ENCODE measurements around the gene ZNF827. TPM values are rescaled to one million over a fixed set of nuclear protein-coding genes. Genes with fewer than 3 reads are reported as not detected.

The ZNF827 gene
- total and polyA plus RNA-seq, 7 donors, result 1.7 to 15.2 (median 7.3) TPM

- WGBS, 3 donors, result 72 to 91% (median 87%) methylated on average over 2 of the region's 2 CpGs
- intact Hi-C loops (cut with DNase I), result no loop called here
- TF ChIP-seq, protein P1, sequence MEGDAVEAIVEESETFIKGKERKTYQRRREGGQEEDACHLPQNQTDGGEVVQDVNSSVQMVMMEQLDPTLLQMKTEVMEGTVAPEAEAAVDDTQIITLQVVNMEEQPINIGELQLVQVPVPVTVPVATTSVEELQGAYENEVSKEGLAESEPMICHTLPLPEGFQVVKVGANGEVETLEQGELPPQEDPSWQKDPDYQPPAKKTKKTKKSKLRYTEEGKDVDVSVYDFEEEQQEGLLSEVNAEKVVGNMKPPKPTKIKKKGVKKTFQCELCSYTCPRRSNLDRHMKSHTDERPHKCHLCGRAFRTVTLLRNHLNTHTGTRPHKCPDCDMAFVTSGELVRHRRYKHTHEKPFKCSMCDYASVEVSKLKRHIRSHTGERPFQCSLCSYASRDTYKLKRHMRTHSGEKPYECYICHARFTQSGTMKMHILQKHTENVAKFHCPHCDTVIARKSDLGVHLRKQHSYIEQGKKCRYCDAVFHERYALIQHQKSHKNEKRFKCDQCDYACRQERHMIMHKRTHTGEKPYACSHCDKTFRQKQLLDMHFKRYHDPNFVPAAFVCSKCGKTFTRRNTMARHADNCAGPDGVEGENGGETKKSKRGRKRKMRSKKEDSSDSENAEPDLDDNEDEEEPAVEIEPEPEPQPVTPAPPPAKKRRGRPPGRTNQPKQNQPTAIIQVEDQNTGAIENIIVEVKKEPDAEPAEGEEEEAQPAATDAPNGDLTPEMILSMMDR (IDR thresholded peaks at IDR 0.05), result no peak
These were observed 169.1 kb downstream of the ZNF827 start for GRCh38 chr4:145769450-145770037.

GRCh38 chr4:145766273-145766672, 172.3 kb downstream of the ZNF827 start:
- TF ChIP-seq, protein P1 (IDR thresholded peaks at IDR 0.05), result no peak
- no peaks in the 10 kb centered on the region for H3K9me3 ChIP-seq
- peaks cover 5% of the 10 kb centered on the region for H3K4me1 ChIP-seq
- no peak overlapping the region for H3K4me3 ChIP-seq
- 96% methylated on average over 5 of the region's 5 CpGs for WGBS, 3 donors
- intact Hi-C loops (cut with DNase I), result no loop called here
- DNase-seq (no peak), ATAC-seq (no peak)
- peaks cover 4 to 40% of the 10 kb centered on the region in 2 donors for H3K36me3 ChIP-seq (ENCODE audit: insufficient read depth in 1 of 2, low read depth in 1 of 2)
- no peaks in the 10 kb centered on the region for H3K27me3 ChIP-seq (ENCODE audit: insufficient read depth in 3 of 3, low read length in 2 of 3)
- H3K27ac ChIP-seq, result no peak overlapping the region

More at GRCh38 chr4:145769450-145770037, 169.1 kb downstream of the ZNF827 start:
- DNase-seq (no peak), ATAC-seq (peak in 3 of 4 donors; percentile 58 to 80 (median 61))
- H3K4me3 ChIP-seq, result no peak overlapping the region
- H3K27me3 ChIP-seq (ENCODE audit: insufficient read depth in 3 of 3, low read length in 2 of 3), result no peaks in the 10 kb centered on the region
- peaks cover 5% of the 10 kb centered on the region for H3K4me1 ChIP-seq
- H3K9me3 ChIP-seq, result no peaks in the 10 kb centered on the region
- no peak overlapping the region for H3K27ac ChIP-seq
- H3K36me3 ChIP-seq (ENCODE audit: insufficient read depth in 1 of 2, low read depth in 1 of 2), result peaks cover 4 to 34% of the 10 kb centered on the region in 2 donors

GRCh38 chr4:145763399-145763798, 175.2 kb downstream of the ZNF827 start:
- Histone ChIP-seq H3K4me1 (no peaks in the 10 kb centered on the region), H3K9me3 (no peaks in the 10 kb centered on the region), H3K36me3 (ENCODE audit: insufficient read depth in 1 of 2, low read depth in 1 of 2) (peaks cover 8 to 58% of the 10 kb centered on the region in 2 donors), H3K27me3 (ENCODE audit: insufficient read depth in 3 of 3, low read length in 2 of 3) (no peaks in the 10 kb centered on the region), H3K4me3 (no peak overlapping the region), H3K27ac (no peak overlapping the region)
- intact Hi-C loops (cut with DNase I), result no loop called here
- ATAC-seq, result no peak
- DNase-seq, result no peak
- WGBS, 3 donors, result 85 to 91% (median 89%) methylated on average over 4 of the region's 4 CpGs
- TF ChIP-seq, protein P1 (IDR thresholded peaks at IDR 0.05), result no peak

DNA sequence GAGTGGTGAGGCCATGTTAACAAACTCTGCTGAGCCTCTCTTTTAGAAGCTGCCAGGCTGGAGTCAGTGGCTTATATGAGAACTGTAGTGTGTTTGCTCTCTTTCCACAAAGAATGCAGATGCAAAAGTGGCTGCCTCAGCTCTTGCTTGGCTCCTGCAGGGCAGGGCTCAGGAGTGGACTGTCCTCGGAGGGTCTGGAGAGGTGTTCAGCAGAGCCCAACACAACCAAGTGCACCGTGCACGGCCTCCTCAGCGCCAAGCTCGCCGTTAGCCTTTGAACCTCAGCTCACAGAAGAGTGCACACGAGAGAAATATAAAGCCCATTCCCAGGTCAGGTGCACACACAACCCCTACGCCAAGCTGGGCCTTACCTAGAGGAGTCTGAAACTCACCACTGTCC, 175.9 kb downstream of the ZNF827 start:
- H3K27ac ChIP-seq, result no peak overlapping the region
- H3K36me3 ChIP-seq (ENCODE audit: insufficient read depth in 1 of 2, low read depth in 1 of 2), result peaks cover 8 to 58% of the 10 kb centered on the region in 2 donors
- intact Hi-C loops (cut with DNase I), result no loop called here
- no peak for DNase-seq
- H3K27me3 ChIP-seq (ENCODE audit: insufficient read depth in 3 of 3, low read length in 2 of 3), result no peaks in the 10 kb centered on the region
- H3K4me3 ChIP-seq, result no peak overlapping the region
- no peaks in the 10 kb centered on the region for H3K4me1 ChIP-seq
- ATAC-seq, result no peak
- no peaks in the 10 kb centered on the region for H3K9me3 ChIP-seq
- WGBS, 3 donors, result 94 to 96% (median 95%) methylated on average over 8 of the region's 8 CpGs
- TF ChIP-seq, protein P1 (IDR thresholded peaks at IDR 0.05), result no peak
